ENCODE measurements around the gene ISCU. TPM values are rescaled to one million over a fixed set of nuclear protein-coding genes. Genes with fewer than 3 reads are reported as not detected.

The ISCU gene
- total and polyA plus RNA-seq, 9 of the 15 experiments (the other 6 are each of a cell fraction or from before 2014, with no cell fraction given) = 15.9 to 92.5 (median 77.3) TPM

DNA sequence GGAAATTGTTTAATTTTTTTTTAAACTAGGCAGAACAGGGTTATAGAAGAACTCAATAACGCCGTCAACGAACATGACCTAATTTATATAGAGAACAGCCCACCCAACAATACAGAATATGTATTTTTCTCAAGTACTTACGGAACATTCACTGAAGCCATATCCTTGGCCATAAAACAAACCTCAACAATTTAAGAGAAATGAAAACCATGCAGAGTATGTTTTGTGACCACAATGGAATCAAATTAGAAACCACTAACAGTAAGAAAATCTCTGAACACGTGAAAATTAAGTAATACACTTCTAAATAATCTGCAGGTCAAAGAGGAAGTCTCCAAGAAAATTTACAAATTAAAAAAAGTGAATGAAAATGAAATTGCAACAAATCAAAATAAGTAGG, 10.9 kb upstream of the ISCU start:
- ATAC-seq = no peak
- 85% methylated on average over 5 of the region's 5 CpGs for WGBS (ENCODE audit: insufficient coverage, low coverage, missing lambda C conversion rate)
- H3K4me1 ChIP-seq (replicated peaks in 1 of 2; ENCODE audit: control insufficient read depth in 2 of 2, insufficient read depth in 2 of 2, low read length in 2 of 2) = peaks cover 2 to 3% of the 10 kb centered on the region in 2 experiments; a peak in 2 of 5 replicates

DNA sequence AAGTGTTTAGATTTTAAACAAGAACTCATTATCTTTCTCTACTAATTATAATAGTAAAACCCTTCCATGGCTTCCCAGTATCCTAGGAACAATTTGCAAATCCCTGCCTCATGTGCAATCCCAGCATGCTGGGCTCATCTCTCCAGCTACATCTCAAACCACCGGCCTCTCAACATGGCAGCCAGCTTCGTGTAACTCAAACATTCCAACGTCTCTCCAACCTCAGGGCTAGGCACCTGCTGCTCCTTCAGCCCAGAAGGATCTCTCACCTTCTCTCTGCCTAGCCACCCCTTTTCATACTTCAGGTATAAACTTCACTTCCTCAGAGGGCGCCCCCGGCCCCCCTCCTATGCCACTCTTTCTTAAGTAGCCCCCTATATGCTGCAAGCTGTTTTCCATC, 8.6 kb upstream of the ISCU start:
- H2AFZ ChIP-seq (ENCODE audit: low read depth, low read length) = no peak overlapping the region
- BruUV-seq (replicated peaks) = no TSS peak
- ATAC-seq (peak; percentile 26; the same call in 1 of the 3 replicates), DNase-seq (ENCODE audit: extremely low read depth in 1 of 4, low spot score in 3 of 4) (no peak), FAIRE-seq (no peak)
- H3K4me3 ChIP-seq = no peak overlapping the region
- 62% methylated on average over 5 of the region's 5 CpGs for WGBS (ENCODE audit: insufficient coverage, low coverage, missing lambda C conversion rate)
- no peaks in the 10 kb centered on the region for H3K9me3 ChIP-seq (replicated peaks; ENCODE audit: control insufficient read depth, insufficient read depth, low read depth, low read length)
- H3K27ac ChIP-seq (ENCODE audit: extremely low read depth, low read depth, low read length) = no peak overlapping the region
- ChIA-PET CTCF (ENCODE audit: low intra/inter-chr PET ratio) (no interaction called here), POLR2A (interaction anchor here (1.0 kb wide), 1 partner anchor 21 kb away, joined by 4 read pairs; no protein-coding TSS in a partner anchor)
- TF ChIP-seq, protein P1, sequence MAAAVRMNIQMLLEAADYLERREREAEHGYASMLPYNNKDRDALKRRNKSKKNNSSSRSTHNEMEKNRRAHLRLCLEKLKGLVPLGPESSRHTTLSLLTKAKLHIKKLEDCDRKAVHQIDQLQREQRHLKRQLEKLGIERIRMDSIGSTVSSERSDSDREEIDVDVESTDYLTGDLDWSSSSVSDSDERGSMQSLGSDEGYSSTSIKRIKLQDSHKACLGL (CRISPR knock-in tag; IDR thresholded peaks at IDR 0.05; ENCODE audit: borderline replicate concordance, poor library complexity, severe bottlenecking) = no peak
- TF ChIP-seq, protein P2, sequence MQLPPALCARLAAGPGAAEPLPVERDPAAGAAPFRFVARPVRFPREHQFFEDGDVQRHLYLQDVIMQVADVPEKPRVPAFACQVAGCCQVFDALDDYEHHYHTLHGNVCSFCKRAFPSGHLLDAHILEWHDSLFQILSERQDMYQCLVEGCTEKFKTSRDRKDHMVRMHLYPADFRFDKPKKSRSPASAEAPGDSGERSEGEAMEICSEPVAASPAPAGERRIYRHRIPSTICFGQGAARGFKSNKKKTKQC (CRISPR knock-in tag; IDR thresholded peaks at IDR 0.05) = no peak
- TF ChIP-seq NFATC3 (IDR thresholded peaks at IDR 0.05) (no peak), YY1 (IDR thresholded peaks at IDR 0.05; ENCODE audit: borderline replicate concordance in 1 of 3, control insufficient read depth in 1 of 3, extremely low read depth in 1 of 3, insufficient read depth in 3 of 3, insufficient read length in 1 of 3, insufficient replicate concordance in 2 of 3, low read depth in 1 of 3, low read length in 2 of 3) (peak in 1 of 3 experiments; percentile 15)
- H3K4me2 ChIP-seq (ENCODE audit: insufficient read depth, low read length) = peak overlapping the region; percentile 11; the same call in 1 of the 2 replicates
- H3K36me3 ChIP-seq (ENCODE audit: control insufficient read depth, insufficient read depth, low read length) = peaks cover 69% of the 10 kb centered on the region
- H3K27me3 ChIP-seq (ENCODE audit: control insufficient read depth in 2 of 2, insufficient read depth in 2 of 2, low read length in 2 of 2) = no peaks in the 10 kb centered on the region
- H3K9ac ChIP-seq (ENCODE audit: insufficient read depth in 1 of 2, low read depth in 2 of 2, low read length in 2 of 2) = no peak overlapping the region
- intact Hi-C loops (cut with micrococcal nuclease) = no loop called here
- in situ Hi-C loops (cut with MboI) = no loop called here
- peaks cover 6 to 7% of the 10 kb centered on the region in 2 experiments; a peak in 4 of 5 replicates for H3K4me1 ChIP-seq (replicated peaks in 1 of 2; ENCODE audit: control insufficient read depth in 2 of 2, insufficient read depth in 2 of 2, low read length in 2 of 2)
- H3K9me1 ChIP-seq (ENCODE audit: control insufficient read depth, insufficient read depth, low read length) = peaks cover 3% of the 10 kb centered on the region
- peaks cover 16% of the 10 kb centered on the region; the same call in 1 of the 2 replicates for H4K20me1 ChIP-seq (replicated peaks; ENCODE audit: control insufficient read depth, insufficient read depth, low read length)
- peaks cover 99% of the 10 kb centered on the region for H3K79me2 ChIP-seq (ENCODE audit: control insufficient read depth, insufficient read depth, low read length)

More for the DNA sequence above, 10.9 kb upstream of the ISCU start:
- in situ Hi-C loops (cut with MboI) = no loop called here
- POLR2A ChIA-PET = interaction anchor here (1.2 kb wide), 1 partner anchor 9 kb away, joined by 3 read pairs; the partner anchor contains the start of gene SART3
- peaks cover 8% of the 10 kb centered on the region; the same call in 1 of the 2 replicates for H4K20me1 ChIP-seq (replicated peaks; ENCODE audit: control insufficient read depth, insufficient read depth, low read length)
- DNase-seq (ENCODE audit: extremely low read depth in 1 of 4, low spot score in 3 of 4) (no peak), FAIRE-seq (no peak)
- no peak overlapping the region for H3K9ac ChIP-seq (ENCODE audit: insufficient read depth in 1 of 2, low read depth in 2 of 2, low read length in 2 of 2)
- no peak for TF ChIP-seq NCOA2 (IDR thresholded peaks at IDR 0.05; ENCODE audit: partially characterized antibody in 2 of 2)
- TF ChIP-seq ZBTB17 (CRISPR knock-in tag; IDR thresholded peaks at IDR 0.05) = no peak
- no peak for TF ChIP-seq KAT8 (IDR thresholded peaks at IDR 0.05; ENCODE audit: low read depth)
- CTCF ChIA-PET (ENCODE audit: low intra/inter-chr PET ratio) = interaction anchor here (0.7 kb wide), 1 partner anchor 11 kb away, joined by 4 read pairs; no protein-coding TSS in a partner anchor
- no peak overlapping the region for H3K4me2 ChIP-seq (ENCODE audit: insufficient read depth, low read length)
- H2AFZ ChIP-seq (ENCODE audit: low read depth, low read length) = no peak overlapping the region
- H3K27me3 ChIP-seq (ENCODE audit: control insufficient read depth in 2 of 2, insufficient read depth in 2 of 2, low read length in 2 of 2) = no peaks in the 10 kb centered on the region
- peaks cover 73% of the 10 kb centered on the region for H3K36me3 ChIP-seq (ENCODE audit: control insufficient read depth, insufficient read depth, low read length)
- H3K79me2 ChIP-seq (ENCODE audit: control insufficient read depth, insufficient read depth, low read length) = peaks cover 91% of the 10 kb centered on the region
- H3K27ac ChIP-seq (ENCODE audit: extremely low read depth, low read depth, low read length) = no peak overlapping the region
- intact Hi-C loops (cut with micrococcal nuclease) = no loop called here
- peaks cover 3% of the 10 kb centered on the region for H3K9me1 ChIP-seq (ENCODE audit: control insufficient read depth, insufficient read depth, low read length)
- no peak overlapping the region for H3K4me3 ChIP-seq
- H3K9me3 ChIP-seq (replicated peaks; ENCODE audit: control insufficient read depth, insufficient read depth, low read depth, low read length) = no peaks in the 10 kb centered on the region
- BruUV-seq (replicated peaks) = no TSS peak
